A549 (cell line): ENCODE data around the gene RBM17. TPM values are rescaled to one million over a fixed set of nuclear protein-coding genes. Genes with fewer than 3 reads are reported as not detected.
"Not testable (repeated sequence)": the region's sequence is repeated elsewhere in the genome, so short reads cannot be mapped to it uniquely, and the experiment has no call there.

Experiments used
- ATAC-seq, 2 experiments: fragments of 200-7000 bp in 1 of 2; fragments of >200 bp in 1 of 2; cut with Nextera tagmentation in 1 of 2; cut with Tn5 transposase in 1 of 2; 3 replicates each; pipeline versions ENCODE4 v1.8.0 to v1.9.1; 2018 to 2020; ENCODE audit warnings: mild to moderate bottlenecking in 1 of 2, moderate library complexity in 1 of 2
- CTCF ChIA-PET: fragments of 300-600 bp; sonication (Branson Sonifier 250); formaldehyde crosslinking; extraction: SDS; loops from one replicate; lab custom pipeline; 2021; ENCODE audit warnings: antibody characterized with exemption, inconsistent platforms; lab: Yijun Ruan, JAX
- POLR2A ChIA-PET: fragments of 350-600 bp; formaldehyde crosslinking; extraction: SDS; loops from one replicate; lab custom pipeline; 2021; ENCODE audit warnings: antibody characterized with exemption, inconsistent platforms; lab: Yijun Ruan, JAX
- DNase-seq, 2 experiments: peaks; one replicate each; pipeline versions ENCODE4 v3.0.0 to v3.0.0-alpha.2; 2011 to 2016; ENCODE audit warnings: low read depth in 1 of 2, low spot score in 1 of 2
- FAIRE-seq: peaks from 2 replicates; lab custom pipeline; 2011; peaks lifted over from hg19 to GRCh38; lab: Jason Lieb, UNC
- H3K27ac ChIP-seq, 2 experiments: fragments of >200 bp; sonication (Bioruptor Twin); formaldehyde crosslinking; 3 replicates each; pipeline ENCODE4 v1.5.1; 2016 to 2017
- H3K4me1 ChIP-seq: fragments of >200 bp; sonication (Bioruptor Twin); formaldehyde crosslinking; 3 replicates; pipeline ENCODE4 v1.6.1; 2016
- H3K4me2 ChIP-seq: fragments of >200 bp; sonication (Bioruptor Twin); formaldehyde crosslinking; 3 replicates; pipeline ENCODE4 v1.6.1; 2016
- H3K4me3 ChIP-seq: fragments of >200 bp; sonication (Bioruptor Twin); formaldehyde crosslinking; 3 replicates; pipeline ENCODE4 v1.5.1; 2016
- H3K9me3 ChIP-seq: fragments of >200 bp; sonication (Bioruptor Twin); formaldehyde crosslinking; 3 replicates; pipeline ENCODE4 v1.6.1; 2016
- BHLHE40 ChIP-seq: IDR thresholded peaks from 2 replicates; pipeline ENCODE4 v1.6.1; 2012; ENCODE audit warnings: low read depth, low read length, inconsistent platforms
- CBX2 ChIP-seq: fragments of 200-600 bp; sonication (generic); IDR thresholded peaks from 2 replicates; pipeline ENCODE4 v1.6.1; 2016; ENCODE audit warnings: low read depth, mild to moderate bottlenecking, borderline replicate concordance
- CBX8 ChIP-seq: fragments of 200-600 bp; sonication (generic); IDR thresholded peaks from 2 replicates; pipeline ENCODE4 v1.6.1; 2016
- EHF ChIP-seq: fragments of 250-450 bp; sonication (Bioruptor Pico); IDR thresholded peaks from 2 replicates; pipeline ENCODE4 v1.5.0; 2020; ENCODE audit warnings: mild to moderate bottlenecking
- ELK1 ChIP-seq: fragments of 150-350 bp; IDR thresholded peaks from 2 replicates; pipeline ENCODE4 v1.6.1; 2014; ENCODE audit warnings: low read depth, mild to moderate bottlenecking, low read length
- EP300 ChIP-seq, 2 experiments: fragments of >200 bp; sonication (Bioruptor Twin); formaldehyde crosslinking; IDR thresholded peaks; 2 replicates in 1 of 2; 3 replicates in 1 of 2; pipeline ENCODE4 v1.6.1; 2016 to 2017
- ESRRA ChIP-seq: fragments of 150-350 bp; IDR thresholded peaks from 2 replicates; pipeline ENCODE4 v1.6.1; 2014; ENCODE audit warnings: mild to moderate bottlenecking, low read length, borderline replicate concordance
- FOSB ChIP-seq: fragments of 250-450 bp; sonication (Bioruptor Pico); IDR thresholded peaks from 2 replicates; pipeline ENCODE4 v1.5.0; 2020; ENCODE audit warnings: mild to moderate bottlenecking, moderate library complexity
- FOXS1 ChIP-seq: fragments of 250-450 bp; sonication (Bioruptor Pico); IDR thresholded peaks from 2 replicates; pipeline ENCODE4 v1.5.0; 2020; ENCODE audit warnings: mild to moderate bottlenecking, moderate library complexity
- GATA3 ChIP-seq: IDR thresholded peaks from 2 replicates; pipeline ENCODE4 v1.6.1; 2012; ENCODE audit warnings: borderline replicate concordance
- HDAC2 ChIP-seq: fragments of 200-600 bp; sonication (generic); IDR thresholded peaks from 2 replicates; pipeline ENCODE4 v1.6.1; 2016
- HEYL ChIP-seq: fragments of 250-450 bp; sonication (Bioruptor Pico); IDR thresholded peaks from 2 replicates; pipeline ENCODE4 v1.8.0; 2021; ENCODE audit warnings: mild to moderate bottlenecking, moderate library complexity
- HOXA7 ChIP-seq: fragments of 250-450 bp; sonication (Bioruptor Pico); IDR thresholded peaks from 2 replicates; pipeline ENCODE4 v1.5.0; 2020; ENCODE audit warnings: mild to moderate bottlenecking, moderate library complexity
- HOXB5 ChIP-seq: fragments of 250-450 bp; sonication (Bioruptor Pico); IDR thresholded peaks from 2 replicates; pipeline ENCODE4 v1.5.0; 2020; ENCODE audit warnings: mild to moderate bottlenecking, moderate library complexity
- JUN ChIP-seq, 2 experiments: fragments of >200 bp; sonication (Bioruptor Twin); formaldehyde crosslinking; IDR thresholded peaks; 2 replicates in 1 of 2; 3 replicates in 1 of 2; pipeline ENCODE4 v1.6.1; 2016 to 2017
- MAX ChIP-seq: IDR thresholded peaks from 2 replicates; pipeline ENCODE4 v1.6.1; 2012
- MAZ ChIP-seq: fragments of 150-350 bp; IDR thresholded peaks from 2 replicates; pipeline ENCODE4 v1.6.1; 2014; ENCODE audit warnings: antibody characterized with exemption, low read depth, low read length, borderline replicate concordance
- MYC ChIP-seq: IDR thresholded peaks from 2 replicates; pipeline ENCODE4 v1.6.1; 2012; ENCODE audit warnings: mild to moderate bottlenecking, inconsistent platforms, low read length, improper control_type of control experiment, borderline replicate concordance
- NFE2L2 ChIP-seq: fragments of 150-350 bp; conservative IDR thresholded peaks from 2 replicates; pipeline ENCODE4 v1.6.1; 2014; ENCODE audit warnings: low read length
- PBX3 ChIP-seq: IDR thresholded peaks from 2 replicates; pipeline ENCODE4 v1.6.1; 2012
- RARB ChIP-seq: fragments of 250-450 bp; sonication (Bioruptor Pico); IDR thresholded peaks from 2 replicates; pipeline ENCODE4 v1.8.0; 2021; ENCODE audit warnings: mild to moderate bottlenecking, moderate library complexity
- SREBF2 ChIP-seq: fragments of 450-650 bp; IDR thresholded peaks from 2 replicates; pipeline ENCODE4 v1.6.1; 2014; ENCODE audit warnings: mild to moderate bottlenecking, moderate library complexity
- TP53 ChIP-seq: fragments of 250-450 bp; sonication (Bioruptor Pico); IDR thresholded peaks from 2 replicates; pipeline ENCODE4 v1.5.0; 2021; ENCODE audit warnings: mild to moderate bottlenecking, moderate library complexity
- ZC3H11A ChIP-seq: fragments of 450-650 bp; IDR thresholded peaks from 2 replicates; pipeline ENCODE4 v1.6.1; 2014; ENCODE audit warnings: antibody characterized with exemption, mild to moderate bottlenecking
- ZFP36 ChIP-seq: fragments of 450-650 bp; IDR thresholded peaks from 2 replicates; pipeline ENCODE4 v1.6.1; 2014; ENCODE audit warnings: borderline replicate concordance; ENCODE audit not compliant: partially characterized antibody
- WGBS: methylation state at CpG from one replicate; pipeline ENCODE4 v1.1.6; 2017; ENCODE audit errors: missing lambda C conversion rate; 5-methylcytosine and 5-hydroxymethylcytosine counted together
- polyA plus RNA-seq, 4 experiments: library from polyadenylated mRNA; depleted of rRNA in 3 of 4; stranded (reverse); fragments of >200 nt; fragmentation: RNase III in 1 of 4; extraction: RNeasy Plus Mini Kit Qiagen cat#74134 plus additional on column Dnase treatment in 1 of 4; gene quantifications; 2 replicates in 3 of 4; 3 replicates in 1 of 4; pipeline ENCODE4 v1.2.3, GENCODE V29; 2011 to 2017
- TF ChIP-seq, protein P1 (sequence below): fragments of >200 bp; sonication (Bioruptor Twin); formaldehyde crosslinking; IDR thresholded peaks from 2 replicates; pipeline ENCODE4 v1.6.1; 2016
- TF ChIP-seq, protein P2 (sequence below): IDR thresholded peaks from 2 replicates; pipeline ENCODE4 v1.6.1; 2012; ENCODE audit warnings: low read depth, borderline replicate concordance

Gene RBM17
- polyA plus RNA-seq, 2 of the 4 experiments (the other 2 are of a cell fraction): 75.2 to 121 TPM

GRCh38 chr10:6164271-6165095, 75.6 kb downstream of the RBM17 start:
- no peak for DNase-seq
- FAIRE-seq: no peak
- Histone ChIP-seq H3K9me3 (no peaks in the 10 kb centered on the region), H3K27ac (peak overlapping the region; percentile 87 to 94), H3K4me3 (peak overlapping the region; percentile 100), H3K4me2 (peak overlapping the region; percentile 93), H3K4me1 (peaks cover 20% of the 10 kb centered on the region; the same call in 1 of the 3 replicates)
- ChIA-PET CTCF (interaction anchor here (1.0 kb wide), 2 partner anchors 78 to 237 kb away, joined by 3 to 6 read pairs; no protein-coding TSS in a partner anchor), POLR2A (interaction anchor here (1.3 to 1.7 kb wide), 4 partner anchors 38 to 275 kb away, joined by 3 to 25 read pairs (median 4); partner anchors contain the start of genes ANKRD16, FBH1 and PFKFB3)
- 34% methylated on average over 16 of the region's 16 CpGs for WGBS
- TF ChIP-seq SREBF2 (no peak), ZC3H11A (no peak), HOXA7 (CRISPR knock-in tag) (no peak), EP300 (IDR thresholded peaks at IDR 0.05) (no peak), FOSB (CRISPR knock-in tag) (no peak), CBX8 (no peak), ESRRA (no peak), TP53 (CRISPR knock-in tag) (no peak), GATA3 (no peak), PBX3 (no peak), ZFP36 (no peak), HOXB5 (no peak), FOXS1 (CRISPR knock-in tag) (no peak), HEYL (no peak), ELK1 (no peak), MYC (no peak), JUN (IDR thresholded peaks at IDR 0.05) (no peak)
- TF ChIP-seq, protein P1, sequence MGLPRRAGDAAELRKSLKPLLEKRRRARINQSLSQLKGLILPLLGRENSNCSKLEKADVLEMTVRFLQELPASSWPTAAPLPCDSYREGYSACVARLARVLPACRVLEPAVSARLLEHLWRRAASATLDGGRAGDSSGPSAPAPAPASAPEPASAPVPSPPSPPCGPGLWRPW: no peak
- ATAC-seq: no peak; a peak in 1 of 6 replicates

- H3K4me3 ChIP-seq: no peak overlapping the region; the same call in 2 of the 3 replicates
- no peak for ATAC-seq
- H3K27ac ChIP-seq: no peak overlapping the region
- FAIRE-seq: no peak
- peaks cover 20% of the 10 kb centered on the region; the same call in 1 of the 3 replicates for H3K4me1 ChIP-seq
- 64% methylated on average over 6 of the region's 6 CpGs for WGBS
- ChIA-PET CTCF (interaction anchor here (1.4 to 2.6 kb wide), 2 partner anchors 37 to 237 kb away, joined by 4 to 13 read pairs; partner anchors contain the start of gene PFKFB3), POLR2A (interaction anchor here (0.6 to 1.3 kb wide), 2 partner anchors 37 to 60 kb away, joined by 3 to 4 read pairs; partner anchors contain the start of gene PFKFB3)
- peak overlapping the region; percentile 93 for H3K4me2 ChIP-seq
- TF ChIP-seq PBX3 (no peak), BHLHE40 (no peak), MAX (no peak), RARB (CRISPR knock-in tag) (no peak), ZFP36 (no peak), CBX2 (no peak), HDAC2 (no peak), NFE2L2 (no peak), HOXA7 (CRISPR knock-in tag) (no peak), FOXS1 (CRISPR knock-in tag) (no peak), EHF (CRISPR knock-in tag) (no peak), MAZ (no peak), EP300 (IDR thresholded peaks at IDR 0.05) (no peak), SREBF2 (no peak)
- TF ChIP-seq, protein P1: no peak
- TF ChIP-seq, protein P2, sequence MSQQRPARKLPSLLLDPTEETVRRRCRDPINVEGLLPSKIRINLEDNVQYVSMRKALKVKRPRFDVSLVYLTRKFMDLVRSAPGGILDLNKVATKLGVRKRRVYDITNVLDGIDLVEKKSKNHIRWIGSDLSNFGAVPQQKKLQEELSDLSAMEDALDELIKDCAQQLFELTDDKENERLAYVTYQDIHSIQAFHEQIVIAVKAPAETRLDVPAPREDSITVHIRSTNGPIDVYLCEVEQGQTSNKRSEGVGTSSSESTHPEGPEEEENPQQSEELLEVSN: no peak
- no peaks in the 10 kb centered on the region for H3K9me3 ChIP-seq
- no peak for DNase-seq
Observed at GRCh38 chr10:6165221-6165725, 76.4 kb downstream of the RBM17 start.

DNA sequence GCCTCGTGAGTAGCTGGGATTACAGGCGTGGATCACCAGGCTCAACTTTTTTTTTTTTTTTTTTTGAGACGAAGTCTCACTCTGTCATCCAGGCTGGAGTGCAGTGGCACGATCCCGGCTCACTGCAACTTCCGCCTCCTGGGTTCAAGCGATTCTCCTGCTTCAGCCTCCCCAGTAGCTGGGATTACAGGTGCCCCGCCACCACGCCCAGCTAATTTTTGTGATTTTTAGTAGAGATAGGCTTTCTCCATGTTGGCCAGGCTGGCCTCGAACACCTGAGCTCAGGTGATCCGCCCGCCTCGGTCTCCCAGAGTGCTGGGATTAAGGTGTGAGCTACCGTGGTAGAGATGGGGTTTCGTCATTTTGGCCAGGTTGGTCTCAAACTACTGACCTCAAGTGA, 77.1 kb downstream of the RBM17 start:
- H3K4me3 ChIP-seq, H3K9me3 ChIP-seq, DNase-seq, H3K27ac ChIP-seq, H3K4me2 ChIP-seq, FAIRE-seq, ATAC-seq: not testable (repeated sequence)
- CTCF ChIA-PET: interaction anchor here (1.4 to 2.6 kb wide), 2 partner anchors 36 to 236 kb away, joined by 4 to 13 read pairs; partner anchors contain the start of gene PFKFB3
- 92% methylated on average over 15 of the region's 15 CpGs for WGBS
- H3K4me1 ChIP-seq: peaks cover 20% of the 10 kb centered on the region; the same call in 1 of the 3 replicates
- POLR2A ChIA-PET: interaction anchor here (0.6 to 1.3 kb wide), 2 partner anchors 37 to 61 kb away, joined by 3 to 4 read pairs; partner anchors contain the start of gene PFKFB3
